Rectal smooth muscle tissue (tissue), 1 donor: ENCODE results near the gene APOE.
A peak's percentile ranks its signal among the peaks of the same experiment; 100 is the strongest.

ENCODE experiments used
- H3K27ac ChIP-seq: one replicate; pipeline ENCODE4 v1.7.0; 2013; ENCODE audit warnings: low read depth, low read length, inconsistent platforms
- H3K27me3 ChIP-seq: one replicate; pipeline ENCODE4 v1.7.0; 2013; ENCODE audit warnings: low read length; ENCODE audit not compliant: control insufficient read depth, insufficient read depth
- H3K36me3 ChIP-seq: one replicate; pipeline ENCODE4 v1.7.0; 2013; ENCODE audit warnings: low read length; ENCODE audit not compliant: control insufficient read depth, insufficient read depth
- H3K4me1 ChIP-seq: one replicate; pipeline ENCODE4 v1.7.0; 2013; ENCODE audit warnings: low read length; ENCODE audit not compliant: control insufficient read depth, insufficient read depth
- H3K4me3 ChIP-seq: one replicate; pipeline ENCODE4 v1.7.0; 2013; ENCODE audit warnings: low read length
- H3K9ac ChIP-seq: one replicate; pipeline ENCODE4 v1.7.0; 2013; ENCODE audit warnings: low read length

APOE gene

GRCh38 chr19:44951179-44952159 lies 45.9 kb downstream of the APOE start:
- Histone ChIP-seq H3K4me3 (no peak overlapping the region), H3K27me3 (no peaks in the 10 kb centered on the region), H3K36me3 (peaks cover 5% of the 10 kb centered on the region), H3K27ac (no peak overlapping the region), H3K4me1 (peaks cover 8% of the 10 kb centered on the region), H3K9ac (no peak overlapping the region)

GRCh38 chr19:44954278-44954648 lies 48.7 kb downstream of the APOE start:
- Histone ChIP-seq H3K27me3 (no peaks in the 10 kb centered on the region), H3K4me1 (peaks cover 8% of the 10 kb centered on the region), H3K9ac (peak overlapping the region; percentile 97), H3K36me3 (peaks cover 5% of the 10 kb centered on the region), H3K27ac (peak overlapping the region; percentile 96), H3K4me3 (peak overlapping the region; percentile 99)

- H3K27me3 ChIP-seq = no peaks in the 10 kb centered on the region
- peak within 1 kb of the TSS; percentile 99 for H3K4me3 ChIP-seq
- peaks cover 2% of the 10 kb centered on the region for H3K36me3 ChIP-seq
- H3K9ac ChIP-seq = peak within 1 kb of the TSS; percentile 97
- peaks cover 8% of the 10 kb centered on the region for H3K4me1 ChIP-seq
- H3K27ac ChIP-seq = peak within 1 kb of the TSS; percentile 96
Observed at GRCh38 chr19:44954649-44955504, 49.3 kb downstream of the APOE start, which contains the start of gene CLPTM1. TSS of gene CLPTM1 (plus strand) at chr19:44955380. CDS start at chr19:44955396, 16 bp downstream.

GRCh38 chr19:44955505-44956439 lies 50.2 kb downstream of the APOE start:
- H3K4me1 ChIP-seq = peaks cover 8% of the 10 kb centered on the region
- peak overlapping the region; percentile 73 for H3K27ac ChIP-seq
- H3K4me3 ChIP-seq = peak overlapping the region; percentile 93
- peak overlapping the region; percentile 84 for H3K9ac ChIP-seq
- H3K36me3 ChIP-seq = peaks cover 5% of the 10 kb centered on the region
- H3K27me3 ChIP-seq = no peaks in the 10 kb centered on the region

GRCh38 chr19:44957526-44957925 lies 51.9 kb downstream of the APOE start:
- H3K27me3 ChIP-seq = no peaks in the 10 kb centered on the region
- H3K4me1 ChIP-seq = peaks cover 8% of the 10 kb centered on the region
- no peak overlapping the region for H3K9ac ChIP-seq

GRCh38 chr19:44958090-44958489 lies 52.5 kb downstream of the APOE start:
- peaks cover 8% of the 10 kb centered on the region for H3K4me1 ChIP-seq
- no peak overlapping the region for H3K4me3 ChIP-seq
- H3K27ac ChIP-seq = no peak overlapping the region
- H3K36me3 ChIP-seq = peaks cover 15% of the 10 kb centered on the region
- no peaks in the 10 kb centered on the region for H3K27me3 ChIP-seq
- no peak overlapping the region for H3K9ac ChIP-seq

More at GRCh38 chr19:44957526-44957925, 51.9 kb downstream of the APOE start:
- peaks cover 15% of the 10 kb centered on the region for H3K36me3 ChIP-seq
- H3K4me3 ChIP-seq = no peak overlapping the region
- no peak overlapping the region for H3K27ac ChIP-seq
